CD4-positive, CD25-positive, alpha-beta regulatory T cell (primary cell): ENCODE measurements around the gene TSGA10. TPM values are rescaled to one million over a fixed set of nuclear protein-coding genes. Genes with fewer than 3 reads are reported as not detected.

Experiments used
- ATAC-seq, 2 donors: fragments of 150-1000 bp; cut with Tn5 transposase; one replicate each; pipeline ENCODE4 v1.10.0; 2021; ENCODE audit warnings: low read depth in 2 of 2, moderate number of reproducible peaks in 2 of 2, moderate library complexity in 1 of 2
- DNase-seq, 3 donors: peaks; one replicate each; pipeline versions ENCODE4 v3.0.0 to v3.0.0-alpha.2; 2012 to 2022; ENCODE audit warnings: mixed read lengths in 1 of 3
- H3K27ac ChIP-seq: one replicate; pipeline ENCODE4 v1.7.0; 2013; ENCODE audit warnings: mild to moderate bottlenecking, low read length; ENCODE audit not compliant: insufficient read depth, poor library complexity, severe bottlenecking
- H3K27me3 ChIP-seq: one replicate; pipeline ENCODE4 v1.7.0; 2013; ENCODE audit warnings: low read length; ENCODE audit not compliant: control insufficient read depth, insufficient read depth
- H3K36me3 ChIP-seq: one replicate; pipeline ENCODE4 v1.7.0; 2013; ENCODE audit warnings: mild to moderate bottlenecking, low read length, moderate library complexity; ENCODE audit not compliant: control insufficient read depth, insufficient read depth
- H3K4me1 ChIP-seq: 2 replicates; pipeline ENCODE4 v1.7.0; 2013; ENCODE audit warnings: mild to moderate bottlenecking, low read length; ENCODE audit not compliant: insufficient read depth, control insufficient read depth, poor library complexity, severe bottlenecking
- H3K4me3 ChIP-seq: one replicate; pipeline ENCODE4 v1.7.0; 2013; ENCODE audit warnings: low read depth, mild to moderate bottlenecking, low read length, moderate library complexity
- H3K9me3 ChIP-seq, 2 experiments: 1 replicate in 1 of 2; 2 replicates in 1 of 2; pipeline ENCODE4 v1.7.0; 2013; ENCODE audit warnings: low read length in 2 of 2, mild to moderate bottlenecking in 1 of 2, moderate library complexity in 1 of 2; ENCODE audit not compliant: control insufficient read depth in 2 of 2
- H3K27ac Mint-ChIP-seq, 3 donors: one replicate each; pipeline ENCODE4 v1.8.0; 2020 to 2022; ENCODE audit warnings: mild to moderate bottlenecking in 3 of 3, mixed read lengths in 3 of 3, moderate library complexity in 2 of 3
- H3K27me3 Mint-ChIP-seq: one replicate; pipeline ENCODE4 v1.8.0; 2022; ENCODE audit warnings: mild to moderate bottlenecking, mixed read lengths
- H3K36me3 Mint-ChIP-seq: one replicate; pipeline ENCODE4 v1.8.0; 2020; ENCODE audit warnings: mixed read lengths
- H3K4me1 Mint-ChIP-seq, 4 donors: one replicate each; pipeline ENCODE4 v1.8.0; 2020 to 2022; ENCODE audit warnings: mixed read lengths in 4 of 4, mild to moderate bottlenecking in 1 of 4
- H3K4me3 Mint-ChIP-seq, 4 donors: one replicate each; pipeline ENCODE4 v1.8.0; 2020 to 2022; ENCODE audit warnings: mild to moderate bottlenecking in 4 of 4, mixed read lengths in 4 of 4, moderate library complexity in 3 of 4
- H3K9me3 Mint-ChIP-seq, 7 donors: one replicate each; pipeline ENCODE4 v1.8.0; 2020 to 2022; ENCODE audit warnings: mixed read lengths in 7 of 7, mild to moderate bottlenecking in 3 of 7, moderate library complexity in 2 of 7
- polyA plus RNA-seq, 4 donors: library from polyadenylated mRNA; unstranded; fragments of 300-500 nt; fragmentation: Illumina TruSeq; gene quantifications; one replicate each; pipeline ENCODE4 v1.2.3, GENCODE V29; 2021
- total RNA-seq: library from RNA; stranded (reverse); gene quantifications from one replicate; pipeline ENCODE4 v1.2.3, GENCODE V29; 2022

The TSGA10 gene
- total and polyA plus RNA-seq, 5 donors from 2014 or later = 7.7 to 17.2 (median 12.6) TPM

DNA sequence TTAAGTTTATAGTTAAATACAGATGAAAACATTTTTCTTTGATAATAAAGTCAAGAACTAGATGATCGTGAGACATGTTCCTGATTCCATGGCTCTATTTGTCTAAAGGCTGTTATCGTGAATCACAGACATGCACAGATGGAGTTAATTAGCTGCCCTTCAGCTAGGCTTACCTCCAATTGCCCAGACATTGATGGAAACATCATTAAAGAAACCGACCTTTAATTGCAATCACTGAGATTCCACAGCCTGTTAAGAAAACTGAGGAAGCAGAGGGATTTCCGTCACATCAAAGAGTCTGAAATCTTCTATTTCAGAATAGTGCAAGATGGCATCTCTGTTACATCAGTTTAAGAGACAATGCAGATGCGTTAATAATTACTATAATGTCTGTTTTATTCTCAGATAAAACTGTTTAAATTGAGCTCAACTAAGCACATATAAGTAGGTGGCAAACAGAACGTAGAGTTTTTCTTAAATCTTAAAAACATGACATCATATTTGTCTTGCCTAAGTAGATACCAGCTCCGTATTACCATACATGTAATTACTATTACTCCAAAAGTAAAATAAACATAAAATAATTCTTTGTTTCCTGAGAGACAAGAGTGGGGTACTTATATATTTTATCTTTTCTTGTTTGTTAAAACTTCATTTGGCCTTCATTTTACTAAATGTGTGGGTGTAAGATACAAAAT lies 194.8 kb downstream of the TSGA10 start:
- no peak for ATAC-seq
- Histone ChIP-seq H3K9me3 (no peaks in the 10 kb centered on the region), H3K4me1 (no peaks in the 10 kb centered on the region), H3K4me3 (no peak overlapping the region), H3K27me3 (peaks cover 2% of the 10 kb centered on the region), H3K36me3 (no peaks in the 10 kb centered on the region), H3K27ac (no peak overlapping the region)
- Mint-ChIP-seq H3K27ac (no peak overlapping the region), H3K9me3 (peaks cover 2 to 24% (median 4%) of the 10 kb centered on the region in 7 donors), H3K4me3 (no peak overlapping the region), H3K4me1 (no peaks in the 10 kb centered on the region), H3K36me3 (no peaks in the 10 kb centered on the region), H3K27me3 (peaks cover 18% of the 10 kb centered on the region)
- DNase-seq = no peak

- no peaks in the 10 kb centered on the region for H3K4me1 ChIP-seq
- ATAC-seq (no peak), DNase-seq (no peak)
- no peak overlapping the region for H3K4me3 ChIP-seq
- Mint-ChIP-seq H3K36me3 (no peaks in the 10 kb centered on the region), H3K9me3 (peaks cover 0 to 2% (median 0%) of the 10 kb centered on the region in 7 donors), H3K4me1 (no peaks in the 10 kb centered on the region), H3K4me3 (no peak overlapping the region), H3K27ac (no peak overlapping the region), H3K27me3 (peaks cover 30% of the 10 kb centered on the region)
- H3K9me3 ChIP-seq = no peaks in the 10 kb centered on the region
- peaks cover 6% of the 10 kb centered on the region for H3K27me3 ChIP-seq
- H3K27ac ChIP-seq = no peak overlapping the region
- no peaks in the 10 kb centered on the region for H3K36me3 ChIP-seq
Measured at GRCh38 chr2:98952966-98953365, 201.8 kb downstream of the TSGA10 start.

DNA sequence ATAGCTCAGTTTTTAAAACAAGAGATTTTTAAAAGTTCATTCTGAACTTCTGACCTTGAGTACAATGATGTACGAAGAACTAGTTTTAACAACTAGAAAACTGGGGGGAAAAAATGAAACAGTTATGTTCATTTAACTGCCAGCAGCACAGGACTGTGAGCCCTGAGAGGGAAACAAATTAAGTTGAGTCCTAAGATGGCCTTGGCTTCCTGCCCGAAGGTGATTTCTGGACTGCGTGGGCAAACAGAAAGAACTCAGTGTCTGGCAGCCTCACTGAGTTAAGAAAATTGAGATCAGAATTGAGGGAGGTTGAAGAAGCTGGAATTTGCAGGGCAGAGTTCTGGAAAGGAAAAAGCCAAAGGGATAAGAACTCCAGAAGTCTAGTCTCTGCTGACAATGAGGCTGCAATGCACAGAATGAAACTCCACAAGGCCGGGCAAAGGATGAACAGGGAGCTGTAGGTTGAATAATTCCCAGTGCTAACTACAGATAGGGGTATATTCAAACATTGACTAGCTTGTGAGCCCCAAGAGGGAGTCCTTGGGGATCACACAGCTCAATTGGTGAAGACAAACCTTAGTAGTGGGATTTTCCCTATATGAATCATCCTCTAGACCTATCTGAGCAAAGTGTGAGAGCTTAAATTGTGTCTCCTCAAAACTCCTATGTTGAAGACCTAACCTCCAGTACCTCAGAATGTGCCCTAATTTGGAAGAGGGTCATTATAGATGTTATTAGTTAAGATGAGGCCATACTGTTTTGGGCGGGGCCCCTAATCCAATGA lies 205.6 kb downstream of the TSGA10 start:
- Histone ChIP-seq H3K4me3 (no peak overlapping the region), H3K9me3 (no peaks in the 10 kb centered on the region), H3K4me1 (no peaks in the 10 kb centered on the region), H3K27ac (no peak overlapping the region), H3K36me3 (no peaks in the 10 kb centered on the region), H3K27me3 (peaks cover 6% of the 10 kb centered on the region)
- ATAC-seq (no peak), DNase-seq (no peak)
- Mint-ChIP-seq H3K4me3 (no peak overlapping the region), H3K4me1 (no peaks in the 10 kb centered on the region), H3K9me3 (no peaks in the 10 kb centered on the region), H3K36me3 (no peaks in the 10 kb centered on the region), H3K27me3 (peaks cover 36% of the 10 kb centered on the region), H3K27ac (no peak overlapping the region)

DNA sequence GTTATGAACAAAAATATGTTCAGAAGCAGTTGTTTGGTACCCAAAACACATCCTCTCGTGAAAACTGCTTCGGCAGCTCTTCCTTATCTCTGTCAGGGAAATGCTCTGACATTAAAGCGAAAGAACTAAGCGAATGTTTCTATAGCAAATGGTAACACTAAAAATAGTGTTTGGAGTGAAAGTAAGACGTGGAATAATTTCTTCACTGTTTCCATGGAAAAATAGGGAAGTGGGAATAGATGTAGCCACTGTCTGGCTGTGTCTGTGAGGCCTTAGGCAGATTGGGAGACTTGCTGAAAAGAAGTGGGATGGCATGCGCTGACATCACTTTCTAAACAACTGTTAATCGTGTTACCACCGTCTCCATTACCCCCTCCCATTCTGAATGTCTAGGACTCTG lies 207.2 kb downstream of the TSGA10 start:
- Mint-ChIP-seq H3K4me1 (no peaks in the 10 kb centered on the region), H3K9me3 (no peaks in the 10 kb centered on the region), H3K27me3 (peaks cover 38% of the 10 kb centered on the region), H3K27ac (no peak overlapping the region), H3K4me3 (no peak overlapping the region), H3K36me3 (no peaks in the 10 kb centered on the region)
- Histone ChIP-seq H3K27ac (no peak overlapping the region), H3K4me1 (no peaks in the 10 kb centered on the region), H3K27me3 (peaks cover 6% of the 10 kb centered on the region), H3K36me3 (no peaks in the 10 kb centered on the region), H3K9me3 (no peaks in the 10 kb centered on the region), H3K4me3 (no peak overlapping the region)
- no peak for DNase-seq
- no peak for ATAC-seq

Other genes starting within 250 kb of the TSGA10 start
- gene CRACDL, start 218.7 kb downstream of the TSGA10 start, total RNA-seq = 0.10 TPM
- under 1 TPM; 0.16 to 0.18 (median 0.17) TPM for gene CRACDL, start 218.7 kb downstream of the TSGA10 start, polyA plus RNA-seq
- gene C2orf15, start 13.2 kb downstream of the TSGA10 start, total RNA-seq = 2.0 TPM
- gene C2orf15, start 13.2 kb downstream of the TSGA10 start, polyA plus RNA-seq = 1 to 10 TPM; 2.1 to 5.4 (median 3.2) TPM
- 11.5 TPM for gene LIPT1, start within 50 bp of the TSGA10 start, total RNA-seq
- 10 to 100 TPM; 17.2 to 27.4 (median 25.6) TPM for gene LIPT1, start within 50 bp of the TSGA10 start, polyA plus RNA-seq
- gene MITD1, start 26.1 kb upstream of the TSGA10 start, total RNA-seq = 32.1 TPM
- 10 to 100 TPM; 49.8 to 69.1 (median 52.8) TPM for gene MITD1, start 26.1 kb upstream of the TSGA10 start, polyA plus RNA-seq
- 13.9 TPM for gene MRPL30, start 26.2 kb upstream of the TSGA10 start, total RNA-seq
- 10 to 100 TPM; 15.8 to 19.8 (median 17.2) TPM for gene MRPL30, start 26.2 kb upstream of the TSGA10 start, polyA plus RNA-seq
- not detected for gene LYG2, start 100.7 kb upstream of the TSGA10 start, total RNA-seq
- not detected for gene LYG2, start 100.7 kb upstream of the TSGA10 start, polyA plus RNA-seq
- gene LYG1, start 146.3 kb upstream of the TSGA10 start, total RNA-seq = 2.0 TPM
- under 1 TPM in 1 of 4 donors, not detected in 3; 0.46 TPM for gene LYG1, start 146.3 kb upstream of the TSGA10 start, polyA plus RNA-seq
- 15.1 TPM for gene TXNDC9, start 181.4 kb upstream of the TSGA10 start, total RNA-seq
- gene TXNDC9, start 181.4 kb upstream of the TSGA10 start, polyA plus RNA-seq = 10 to 100 TPM; 57.6 to 83.6 (median 72.8) TPM
- gene EIF5B, start 182.4 kb upstream of the TSGA10 start, total RNA-seq = 38.0 TPM
- gene EIF5B, start 182.4 kb upstream of the TSGA10 start, polyA plus RNA-seq = 1 to 10 TPM; 2.9 to 4.6 (median 4.0) TPM